ENCODE measurements around the gene GPR35. TPM values are rescaled to one million over a fixed set of nuclear protein-coding genes. Genes with fewer than 3 reads are reported as not detected.

The GPR35 gene
- total and polyA plus RNA-seq, 4 donors = 0.30 to 2.4 (median 0.44) TPM

DNA sequence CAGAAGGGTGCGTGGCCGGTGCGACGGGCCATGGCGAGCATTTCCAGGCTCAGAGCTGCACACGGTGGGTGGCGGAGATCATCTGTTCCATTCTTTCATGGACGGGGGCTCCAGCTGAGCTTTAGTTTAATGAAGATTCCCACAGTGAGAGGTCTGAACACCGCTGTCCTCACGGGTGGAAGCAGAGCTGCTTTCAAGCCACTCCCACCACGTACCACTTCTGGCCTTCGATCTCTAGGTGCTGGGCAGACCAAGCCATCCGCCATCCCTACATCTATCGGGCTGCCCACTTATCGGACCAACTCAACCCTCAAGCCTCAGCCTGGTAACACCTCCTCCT lies 18.5 kb downstream of the GPR35 start:
- Histone ChIP-seq H3K9me3 (ENCODE audit: control insufficient read depth in 4 of 4, low read length in 3 of 4) (no peaks in the 10 kb centered on the region), H3K9ac (ENCODE audit: low read depth in 1 of 2, low read length in 2 of 2) (no peak overlapping the region), H3K27ac (ENCODE audit: low read depth in 1 of 2, low read length in 2 of 2) (no peak overlapping the region), H3K4me3 (ENCODE audit: low read depth in 1 of 3, low read length in 3 of 3) (no peak overlapping the region), H3K36me3 (ENCODE audit: control insufficient read depth in 4 of 4, insufficient read depth in 3 of 4, low read depth in 1 of 4, low read length in 3 of 4) (no peaks in the 10 kb centered on the region), H3K27me3 (ENCODE audit: control insufficient read depth in 4 of 4, insufficient read depth in 4 of 4, low read length in 3 of 4) (no peaks in the 10 kb centered on the region), H3K4me1 (ENCODE audit: control insufficient read depth in 4 of 4, insufficient read depth in 4 of 4, low read length in 3 of 4) (no peaks in the 10 kb centered on the region)
- 78% methylated on average over 15 of the region's 15 CpGs for WGBS
- DNase-seq (ENCODE audit: low spot score) = no peak
- TF ChIP-seq, protein P1, sequence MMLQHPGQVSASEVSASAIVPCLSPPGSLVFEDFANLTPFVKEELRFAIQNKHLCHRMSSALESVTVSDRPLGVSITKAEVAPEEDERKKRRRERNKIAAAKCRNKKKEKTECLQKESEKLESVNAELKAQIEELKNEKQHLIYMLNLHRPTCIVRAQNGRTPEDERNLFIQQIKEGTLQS (IDR thresholded peaks at IDR 0.05) = no peak
- TF ChIP-seq, protein P2, sequence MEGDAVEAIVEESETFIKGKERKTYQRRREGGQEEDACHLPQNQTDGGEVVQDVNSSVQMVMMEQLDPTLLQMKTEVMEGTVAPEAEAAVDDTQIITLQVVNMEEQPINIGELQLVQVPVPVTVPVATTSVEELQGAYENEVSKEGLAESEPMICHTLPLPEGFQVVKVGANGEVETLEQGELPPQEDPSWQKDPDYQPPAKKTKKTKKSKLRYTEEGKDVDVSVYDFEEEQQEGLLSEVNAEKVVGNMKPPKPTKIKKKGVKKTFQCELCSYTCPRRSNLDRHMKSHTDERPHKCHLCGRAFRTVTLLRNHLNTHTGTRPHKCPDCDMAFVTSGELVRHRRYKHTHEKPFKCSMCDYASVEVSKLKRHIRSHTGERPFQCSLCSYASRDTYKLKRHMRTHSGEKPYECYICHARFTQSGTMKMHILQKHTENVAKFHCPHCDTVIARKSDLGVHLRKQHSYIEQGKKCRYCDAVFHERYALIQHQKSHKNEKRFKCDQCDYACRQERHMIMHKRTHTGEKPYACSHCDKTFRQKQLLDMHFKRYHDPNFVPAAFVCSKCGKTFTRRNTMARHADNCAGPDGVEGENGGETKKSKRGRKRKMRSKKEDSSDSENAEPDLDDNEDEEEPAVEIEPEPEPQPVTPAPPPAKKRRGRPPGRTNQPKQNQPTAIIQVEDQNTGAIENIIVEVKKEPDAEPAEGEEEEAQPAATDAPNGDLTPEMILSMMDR (IDR thresholded peaks at IDR 0.05; ENCODE audit: low read depth, low read length, missing input control) = no peak
- TF ChIP-seq TAF1 (conservative IDR thresholded peaks at IDR 0.05) (no peak), JUND (IDR thresholded peaks at IDR 0.05) (no peak), FOXA1 (IDR thresholded peaks at IDR 0.05) (no peak), RXRA (IDR thresholded peaks at IDR 0.05) (no peak)

DNA sequence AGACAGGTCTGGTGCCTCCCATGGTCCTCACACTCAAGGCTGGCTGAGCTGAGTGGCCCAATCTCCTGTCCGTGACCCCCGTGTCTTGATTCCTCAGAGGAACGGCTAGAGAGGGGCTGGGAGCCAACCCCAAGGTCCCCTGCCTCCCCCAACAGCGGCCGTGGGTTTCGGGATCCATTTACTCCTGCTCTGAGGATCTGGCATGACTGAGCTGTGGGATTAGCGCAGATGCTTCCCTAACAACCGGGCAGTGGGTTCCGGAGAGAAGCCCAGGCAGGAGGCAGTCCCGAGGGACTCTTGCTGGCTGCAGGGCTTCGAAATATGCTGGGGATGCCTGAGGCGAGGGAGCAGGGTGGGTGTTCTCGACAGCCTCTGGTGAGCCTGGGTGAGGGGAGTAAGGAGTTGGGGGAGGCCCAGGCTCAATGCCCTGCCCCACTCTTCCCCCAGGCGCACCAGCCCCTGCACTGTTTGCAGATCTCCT lies 18.9 kb downstream of the GPR35 start:
- DNase-seq (ENCODE audit: low spot score) = no peak

DNA sequence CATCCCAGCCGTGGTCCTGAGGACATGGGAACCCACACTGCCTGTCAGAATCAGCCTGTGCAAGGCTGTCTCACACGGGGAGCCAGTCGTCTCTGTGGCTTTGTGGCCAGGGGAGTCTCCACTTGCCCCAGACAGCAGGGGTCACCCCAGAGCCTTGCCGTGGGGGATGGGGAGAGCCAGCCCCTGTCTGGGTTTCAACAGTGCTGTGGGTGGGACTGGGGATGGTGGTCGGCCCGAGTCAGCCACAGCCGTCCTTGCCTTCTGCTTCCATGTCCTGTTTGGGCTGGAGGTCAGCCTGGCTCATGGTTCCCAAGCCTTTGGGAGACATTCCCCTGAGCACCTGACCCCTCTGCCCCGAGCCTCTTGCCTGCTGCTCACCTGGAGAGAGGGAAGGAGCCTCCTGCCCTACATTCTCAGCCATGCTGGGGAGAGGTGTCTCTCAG lies 19.6 kb downstream of the GPR35 start:
- no peaks in the 10 kb centered on the region for H3K9me3 ChIP-seq (ENCODE audit: control insufficient read depth in 4 of 4, low read length in 3 of 4)
- WGBS = 56% methylated on average over 8 of the region's 8 CpGs
- no peaks in the 10 kb centered on the region for H3K36me3 ChIP-seq (ENCODE audit: control insufficient read depth in 4 of 4, insufficient read depth in 3 of 4, low read depth in 1 of 4, low read length in 3 of 4)
- no peak overlapping the region for H3K4me3 ChIP-seq (ENCODE audit: low read depth in 1 of 3, low read length in 3 of 3)
- no peak overlapping the region for H3K9ac ChIP-seq (ENCODE audit: low read depth in 1 of 2, low read length in 2 of 2)
- no peak overlapping the region for H3K27ac ChIP-seq (ENCODE audit: low read depth in 1 of 2, low read length in 2 of 2)
- no peak for DNase-seq (ENCODE audit: low spot score)
- H3K27me3 ChIP-seq (ENCODE audit: control insufficient read depth in 4 of 4, insufficient read depth in 4 of 4, low read length in 3 of 4) = no peaks in the 10 kb centered on the region
- TF ChIP-seq TAF1 (conservative IDR thresholded peaks at IDR 0.05) (no peak), FOXA1 (IDR thresholded peaks at IDR 0.05) (no peak)
- no peaks in the 10 kb centered on the region for H3K4me1 ChIP-seq (ENCODE audit: control insufficient read depth in 4 of 4, insufficient read depth in 4 of 4, low read length in 3 of 4)

More for the DNA sequence above, 18.9 kb downstream of the GPR35 start:
- TF ChIP-seq RAD21 (IDR thresholded peaks at IDR 0.05) = no peak
- TF ChIP-seq FOXA2 (IDR thresholded peaks at IDR 0.05) = no peak
- no peak for TF ChIP-seq SP1 (IDR thresholded peaks at IDR 0.05)
- no peak for TF ChIP-seq GABPA (IDR thresholded peaks at IDR 0.05 in 1 of 2, conservative IDR thresholded peaks at IDR 0.05 in 1 of 2)
- TF ChIP-seq RXRA (IDR thresholded peaks at IDR 0.05) = no peak
- TF ChIP-seq EGR1 (IDR thresholded peaks at IDR 0.05; ENCODE audit: low read depth in 2 of 2) = no peak
- no peak for TF ChIP-seq YY1 (IDR thresholded peaks at IDR 0.05)
- TF ChIP-seq, protein P3, sequence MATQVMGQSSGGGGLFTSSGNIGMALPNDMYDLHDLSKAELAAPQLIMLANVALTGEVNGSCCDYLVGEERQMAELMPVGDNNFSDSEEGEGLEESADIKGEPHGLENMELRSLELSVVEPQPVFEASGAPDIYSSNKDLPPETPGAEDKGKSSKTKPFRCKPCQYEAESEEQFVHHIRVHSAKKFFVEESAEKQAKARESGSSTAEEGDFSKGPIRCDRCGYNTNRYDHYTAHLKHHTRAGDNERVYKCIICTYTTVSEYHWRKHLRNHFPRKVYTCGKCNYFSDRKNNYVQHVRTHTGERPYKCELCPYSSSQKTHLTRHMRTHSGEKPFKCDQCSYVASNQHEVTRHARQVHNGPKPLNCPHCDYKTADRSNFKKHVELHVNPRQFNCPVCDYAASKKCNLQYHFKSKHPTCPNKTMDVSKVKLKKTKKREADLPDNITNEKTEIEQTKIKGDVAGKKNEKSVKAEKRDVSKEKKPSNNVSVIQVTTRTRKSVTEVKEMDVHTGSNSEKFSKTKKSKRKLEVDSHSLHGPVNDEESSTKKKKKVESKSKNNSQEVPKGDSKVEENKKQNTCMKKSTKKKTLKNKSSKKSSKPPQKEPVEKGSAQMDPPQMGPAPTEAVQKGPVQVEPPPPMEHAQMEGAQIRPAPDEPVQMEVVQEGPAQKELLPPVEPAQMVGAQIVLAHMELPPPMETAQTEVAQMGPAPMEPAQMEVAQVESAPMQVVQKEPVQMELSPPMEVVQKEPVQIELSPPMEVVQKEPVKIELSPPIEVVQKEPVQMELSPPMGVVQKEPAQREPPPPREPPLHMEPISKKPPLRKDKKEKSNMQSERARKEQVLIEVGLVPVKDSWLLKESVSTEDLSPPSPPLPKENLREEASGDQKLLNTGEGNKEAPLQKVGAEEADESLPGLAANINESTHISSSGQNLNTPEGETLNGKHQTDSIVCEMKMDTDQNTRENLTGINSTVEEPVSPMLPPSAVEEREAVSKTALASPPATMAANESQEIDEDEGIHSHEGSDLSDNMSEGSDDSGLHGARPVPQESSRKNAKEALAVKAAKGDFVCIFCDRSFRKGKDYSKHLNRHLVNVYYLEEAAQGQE (IDR thresholded peaks at IDR 0.05) = no peak
- TF ChIP-seq NR2F2 (IDR thresholded peaks at IDR 0.05) = no peak
- TF ChIP-seq JUND (IDR thresholded peaks at IDR 0.05) = no peak
- no peak for TF ChIP-seq TAF1 (conservative IDR thresholded peaks at IDR 0.05)
- no peak overlapping the region for H3K4me3 ChIP-seq (ENCODE audit: low read depth in 1 of 3, low read length in 3 of 3)
- no peak overlapping the region for H3K27ac ChIP-seq (ENCODE audit: low read depth in 1 of 2, low read length in 2 of 2)
- 70% methylated on average over 14 of the region's 14 CpGs for WGBS
- no peaks in the 10 kb centered on the region for H3K9me3 ChIP-seq (ENCODE audit: control insufficient read depth in 4 of 4, low read length in 3 of 4)
- H3K9ac ChIP-seq (ENCODE audit: low read depth in 1 of 2, low read length in 2 of 2) = no peak overlapping the region
- H3K4me1 ChIP-seq (ENCODE audit: control insufficient read depth in 4 of 4, insufficient read depth in 4 of 4, low read length in 3 of 4) = no peaks in the 10 kb centered on the region
- H3K27me3 ChIP-seq (ENCODE audit: control insufficient read depth in 4 of 4, insufficient read depth in 4 of 4, low read length in 3 of 4) = no peaks in the 10 kb centered on the region
- no peaks in the 10 kb centered on the region for H3K36me3 ChIP-seq (ENCODE audit: control insufficient read depth in 4 of 4, insufficient read depth in 3 of 4, low read depth in 1 of 4, low read length in 3 of 4)
